IPS DF 6.9 (cell line): ENCODE data around the gene ZNF672.
"Not testable (repeated sequence)": the region's sequence is repeated elsewhere in the genome, so short reads cannot be mapped to it uniquely, and the experiment has no call there.

Source experiments
- DNase-seq: peaks from one replicate; pipeline ENCODE4 v3.0.0-alpha.2; 2013; ENCODE audit warnings: low read depth, low spot score
- H3K27ac ChIP-seq: one replicate; pipeline ENCODE4 v1.5.1; 2013; ENCODE audit warnings: low read length, control low read depth
- H3K27me3 ChIP-seq: 2 replicates; pipeline ENCODE4 v1.6.1; 2013; ENCODE audit warnings: mild to moderate bottlenecking, low read length; ENCODE audit not compliant: control insufficient read depth, insufficient read depth
- H3K36me3 ChIP-seq: 2 replicates; pipeline ENCODE4 v1.6.1; 2013; ENCODE audit warnings: low read length; ENCODE audit not compliant: control insufficient read depth, insufficient read depth
- H3K4me1 ChIP-seq: 2 replicates; pipeline ENCODE4 v1.6.1; 2013; ENCODE audit warnings: low read length; ENCODE audit not compliant: control insufficient read depth, insufficient read depth
- H3K4me3 ChIP-seq: 2 replicates; pipeline ENCODE4 v1.5.1; 2013; ENCODE audit warnings: mild to moderate bottlenecking, low read length
- H3K9me3 ChIP-seq: 2 replicates; pipeline ENCODE4 v1.6.1; 2013; ENCODE audit warnings: low read length, inconsistent platforms; ENCODE audit not compliant: control insufficient read depth, insufficient read depth
- WGBS: extraction: QIAGEN DNeasy Blood & Tissue Kit; methylation state at CpG from one replicate; pipeline ENCODE4 v1.1.7; 2013; ENCODE audit warnings: mixed read lengths, missing lambda C conversion rate; ENCODE audit not compliant: insufficient read length, insufficient coverage; 5-methylcytosine and 5-hydroxymethylcytosine counted together

ZNF672 gene

GRCh38 chr1:248862695-248862997 lies 24.6 kb downstream of the ZNF672 start:
- H3K4me3 ChIP-seq, result peak overlapping the region; percentile 52; the same call in 1 of the 2 replicates
- no CpG with 5 or more reads among the region's 4 CpGs for WGBS
- no peaks in the 10 kb centered on the region for H3K36me3 ChIP-seq
- no peak for DNase-seq
- H3K9me3 ChIP-seq, result no peaks in the 10 kb centered on the region
- H3K27me3 ChIP-seq, result 0 out of 2 replicates have a peak, but pooled peaks cover 1% of the 10 kb centered on the region
- H3K4me1 ChIP-seq, result 0 out of 2 replicates have a peak, but pooled peaks cover 2% of the 10 kb centered on the region
- H3K27ac ChIP-seq, result no peak overlapping the region

DNA sequence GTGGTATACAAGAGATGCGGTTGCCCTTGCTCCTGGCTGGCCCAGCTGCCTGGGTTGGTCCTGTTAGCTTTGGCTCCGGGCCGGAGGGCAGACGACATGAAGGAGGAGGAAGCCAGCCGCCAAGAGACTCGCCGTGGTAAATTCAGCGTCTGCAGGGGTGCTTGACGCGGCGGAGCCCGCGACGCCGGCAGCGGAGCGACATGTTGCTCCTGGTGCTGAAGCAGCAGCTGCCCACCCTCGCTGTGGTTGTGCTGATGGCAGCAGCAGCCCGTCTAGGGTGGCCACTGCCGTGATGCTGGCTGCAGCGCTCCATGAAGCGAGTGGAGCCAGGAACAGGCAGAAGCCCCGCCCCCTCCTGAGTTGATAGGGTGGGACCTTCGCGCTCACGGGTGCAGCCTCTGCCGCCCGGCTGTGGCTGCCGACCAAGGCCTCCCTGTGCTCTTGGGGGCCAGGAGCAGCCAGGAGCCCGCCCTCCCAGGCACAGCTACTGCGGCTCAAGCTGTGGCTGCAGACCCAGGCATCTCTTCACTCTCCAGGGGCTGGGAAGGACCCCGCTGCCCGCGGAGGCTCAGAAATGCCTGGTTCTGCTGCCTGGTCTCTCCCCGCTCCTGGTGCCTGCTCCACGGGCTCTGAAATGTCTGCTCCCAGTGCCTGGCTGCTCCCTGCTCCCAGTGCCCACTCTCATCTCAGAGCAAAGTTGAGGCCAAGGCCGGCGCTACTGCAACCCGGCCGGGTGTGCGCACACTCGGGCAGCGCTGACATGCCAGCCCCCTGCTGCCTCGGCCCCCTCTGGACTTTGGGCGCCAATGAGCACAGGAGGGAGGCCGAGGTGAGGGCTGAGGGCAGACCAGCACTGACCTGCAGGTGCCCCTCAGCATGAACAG lies 25.2 kb downstream of the ZNF672 start:
- Histone ChIP-seq H3K4me1 (0 out of 2 replicates have a peak, but pooled peaks cover 2% of the 10 kb centered on the region), H3K27ac (no peak overlapping the region), H3K36me3 (no peaks in the 10 kb centered on the region), H3K27me3 (0 out of 2 replicates have a peak, but pooled peaks cover 1% of the 10 kb centered on the region), H3K9me3 (no peaks in the 10 kb centered on the region), H3K4me3 (peak overlapping the region; percentile 52; the same call in 1 of the 2 replicates)
- WGBS, result no CpG with 5 or more reads among the region's 46 CpGs
- DNase-seq, result no peak

- H3K36me3 ChIP-seq, result no peaks in the 10 kb centered on the region
- H3K27ac ChIP-seq, result no peak overlapping the region
- DNase-seq, result no peak
- H3K4me3 ChIP-seq, result no peak overlapping the region
- no CpG with 5 or more reads among the region's 3 CpGs for WGBS
- no peaks in the 10 kb centered on the region for H3K27me3 ChIP-seq
- H3K4me1 ChIP-seq, result no peaks in the 10 kb centered on the region
- H3K9me3 ChIP-seq, result no peaks in the 10 kb centered on the region
Observed at GRCh38 chr1:248871837-248872401, 33.9 kb downstream of the ZNF672 start.

DNA sequence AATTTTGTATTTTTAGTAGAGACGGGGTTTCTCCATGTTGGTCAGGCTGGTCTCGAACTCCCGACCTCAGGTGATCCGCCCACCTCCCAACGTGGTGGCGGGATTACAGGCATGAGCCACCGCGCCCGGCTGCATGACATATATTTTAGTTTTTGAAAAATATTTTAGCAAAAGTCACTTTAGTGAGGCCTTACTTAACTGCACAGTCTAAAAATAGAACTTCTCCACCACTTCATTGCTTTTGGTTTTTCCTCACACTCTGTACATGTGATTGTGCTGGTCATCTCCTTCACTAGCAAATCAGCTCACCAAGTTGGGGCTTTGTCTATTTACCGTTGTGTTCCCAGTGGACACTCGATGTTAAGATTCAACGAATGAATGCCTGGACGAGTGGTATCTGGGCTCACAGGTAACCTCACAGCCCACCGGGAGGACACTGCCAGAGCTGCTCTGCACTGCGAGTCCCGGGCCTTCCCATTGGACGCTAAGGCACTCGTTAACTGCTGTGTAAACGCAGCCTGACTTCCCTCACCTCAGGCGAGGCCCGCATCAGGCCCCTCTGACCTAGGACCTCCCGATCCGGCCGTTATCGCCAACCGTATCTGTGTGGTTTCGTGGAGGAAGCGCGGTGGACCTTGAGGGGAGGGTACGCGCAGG lies 34.9 kb downstream of the ZNF672 start:
- H3K4me1 ChIP-seq, result no peaks in the 10 kb centered on the region
- no peaks in the 10 kb centered on the region for H3K36me3 ChIP-seq
- H3K9me3 ChIP-seq, result no peaks in the 10 kb centered on the region
- no peak overlapping the region for H3K27ac ChIP-seq
- peak; percentile 68 for DNase-seq
- WGBS, result no CpG with 5 or more reads among the region's 31 CpGs
- H3K4me3 ChIP-seq, result peak overlapping the region; percentile 90
- H3K27me3 ChIP-seq, result no peaks in the 10 kb centered on the region

DNA sequence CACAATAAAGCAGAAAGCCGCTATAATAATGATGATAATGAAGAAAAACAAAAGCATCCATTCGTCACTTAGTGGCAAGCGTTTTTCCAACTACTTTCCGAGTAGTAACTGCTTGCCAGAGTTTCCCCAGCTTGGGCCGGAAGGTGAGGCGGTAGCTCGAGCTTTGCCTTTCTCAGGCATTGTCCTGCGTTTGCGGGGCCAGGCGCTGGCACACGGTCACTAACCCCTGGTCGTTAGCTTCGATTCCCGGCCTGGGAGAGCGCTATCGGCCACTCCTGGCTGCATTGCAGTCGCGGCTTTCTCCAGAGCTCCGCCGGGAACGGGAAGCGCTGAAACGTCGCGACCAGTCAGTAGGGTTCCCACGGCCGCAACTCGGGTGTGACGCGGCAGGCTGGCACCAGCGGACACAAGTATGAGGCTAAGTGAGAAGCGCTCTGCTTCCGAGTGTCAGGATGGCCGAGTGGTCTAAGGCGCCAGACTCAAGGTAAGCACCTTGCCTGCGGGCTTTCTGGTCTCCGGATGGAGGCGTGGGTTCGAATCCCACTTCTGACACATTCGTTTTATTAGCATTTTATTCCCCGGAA lies 35.5 kb downstream of the ZNF672 start:
- H3K27ac ChIP-seq, result no peak overlapping the region
- no peaks in the 10 kb centered on the region for H3K4me1 ChIP-seq
- H3K9me3 ChIP-seq, result no peaks in the 10 kb centered on the region
- no CpG with 5 or more reads among the region's 41 CpGs for WGBS
- DNase-seq, result peak; percentile 82
- H3K36me3 ChIP-seq, result no peaks in the 10 kb centered on the region
- no peaks in the 10 kb centered on the region for H3K27me3 ChIP-seq
- H3K4me3 ChIP-seq, result peak overlapping the region; percentile 90

DNA sequence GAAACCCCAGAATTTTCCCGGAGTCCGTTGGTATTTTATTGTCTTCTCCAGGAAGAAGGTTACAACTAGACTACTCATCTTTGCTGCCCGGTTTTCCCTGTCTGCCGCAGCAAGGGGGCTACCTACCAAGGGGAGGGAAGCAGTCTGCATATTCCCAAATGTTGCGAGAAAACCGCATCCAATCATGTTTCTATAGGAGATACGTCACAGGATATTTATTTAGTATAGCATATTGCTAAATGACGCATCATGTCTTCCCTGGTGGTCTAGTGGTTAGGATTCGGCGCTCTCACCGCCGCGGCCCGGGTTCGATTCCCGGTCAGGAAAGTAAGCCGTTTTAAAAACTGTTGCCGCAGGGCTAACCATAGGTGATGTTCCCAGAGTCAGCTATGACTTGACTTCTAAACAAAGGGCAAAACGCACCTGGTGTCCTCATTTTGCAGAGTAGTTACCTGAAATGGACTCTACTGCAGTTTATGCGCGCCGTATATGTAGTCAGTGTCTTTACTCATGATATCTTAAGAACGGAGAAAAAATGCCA lies 36.0 kb downstream of the ZNF672 start:
- Histone ChIP-seq H3K27ac (no peak overlapping the region), H3K4me1 (no peaks in the 10 kb centered on the region), H3K36me3 (no peaks in the 10 kb centered on the region), H3K4me3 (peak overlapping the region; percentile 90; the same call in 1 of the 2 replicates), H3K9me3 (no peaks in the 10 kb centered on the region), H3K27me3 (no peaks in the 10 kb centered on the region)
- WGBS, result no CpG with 5 or more reads among the region's 23 CpGs
- peak; percentile 57 for DNase-seq

DNA sequence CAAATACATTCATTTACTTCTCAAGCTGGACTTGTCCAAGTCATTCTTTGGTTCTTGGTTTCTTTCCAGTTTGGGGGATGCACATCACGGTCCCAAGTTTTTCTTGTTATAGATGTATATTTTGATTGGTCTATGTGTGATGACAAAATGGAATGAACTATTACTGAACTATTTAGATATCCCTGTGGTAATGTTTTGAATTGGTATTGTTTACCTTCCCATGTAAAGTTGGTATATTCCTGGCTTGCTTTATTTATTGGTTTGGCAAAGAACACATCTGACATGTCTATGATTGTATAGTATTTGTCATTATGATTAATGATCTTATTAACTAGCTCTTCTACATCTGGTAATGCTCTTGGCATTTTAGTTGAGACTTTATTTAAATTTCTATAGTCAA lies 43.2 kb downstream of the ZNF672 start:
- Histone ChIP-seq H3K4me1 (no peaks in the 10 kb centered on the region), H3K27ac (no peak overlapping the region), H3K4me3 (no peak overlapping the region), H3K36me3 (no peaks in the 10 kb centered on the region), H3K27me3 (no peaks in the 10 kb centered on the region), H3K9me3 (no peaks in the 10 kb centered on the region)
- no CpG with 5 or more reads among the region's 1 CpG for WGBS
- no peak for DNase-seq

GRCh38 chr1:248882427-248882826 lies 44.4 kb downstream of the ZNF672 start:
- H3K27ac ChIP-seq, H3K9me3 ChIP-seq, DNase-seq, H3K4me1 ChIP-seq, H3K4me3 ChIP-seq, H3K36me3 ChIP-seq, H3K27me3 ChIP-seq: not testable (repeated sequence)
- no CpG with 5 or more reads among the region's 7 CpGs for WGBS

GRCh38 chr1:248884632-248885295 lies 46.7 kb downstream of the ZNF672 start:
- no CpG with 5 or more reads among the region's 1 CpG for WGBS
- Histone ChIP-seq H3K9me3 (no peaks in the 10 kb centered on the region), H3K4me3 (no peak overlapping the region), H3K27me3 (no peaks in the 10 kb centered on the region), H3K27ac (no peak overlapping the region), H3K36me3 (no peaks in the 10 kb centered on the region), H3K4me1 (no peaks in the 10 kb centered on the region)
- no peak for DNase-seq

DNA sequence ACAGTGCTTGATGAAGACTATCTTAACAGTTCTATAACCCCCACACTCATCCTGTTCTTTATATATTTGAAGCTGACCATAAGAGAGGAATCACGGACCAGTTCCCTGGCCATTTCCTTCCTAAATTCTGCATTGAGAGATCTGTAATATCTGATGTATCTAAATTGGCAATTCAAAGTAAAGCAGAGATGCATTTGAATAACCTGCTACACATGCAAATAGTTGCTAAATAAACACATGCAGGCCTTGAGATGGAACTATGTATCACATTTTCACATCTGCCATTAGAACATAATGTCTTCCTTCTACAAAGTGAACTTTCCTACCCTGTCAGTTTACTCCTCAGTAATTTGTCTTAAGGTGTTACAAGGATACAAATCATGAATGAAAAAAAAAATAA lies 47.6 kb downstream of the ZNF672 start:
- no peak for DNase-seq
- Histone ChIP-seq H3K4me3 (no peak overlapping the region), H3K9me3 (no peaks in the 10 kb centered on the region), H3K4me1 (no peaks in the 10 kb centered on the region), H3K36me3 (no peaks in the 10 kb centered on the region), H3K27ac (no peak overlapping the region), H3K27me3 (no peaks in the 10 kb centered on the region)
- WGBS, result no CpG with 5 or more reads among the region's 1 CpG
